Natural killer cell (primary cell): ENCODE measurements around the gene ADAMTSL1. TPM values are rescaled to one million over a fixed set of nuclear protein-coding genes. Genes with fewer than 3 reads are reported as not detected.

Experiments used
- ATAC-seq, 3 donors: fragments of 150-1000 bp in 2 of 3; fragments of 200-7000 bp in 1 of 3; cut with Tn5 transposase; 1 replicate in 1 of 3; 2 replicates in 2 of 3; pipeline ENCODE4 v1.10.0; 2021; ENCODE audit warnings: mild to moderate bottlenecking in 2 of 3, moderate library complexity in 2 of 3
- DNase-seq, 2 donors: peaks; one replicate each; pipeline versions ENCODE4 v3.0.0 to v3.0.0-alpha.2; 2013 to 2021; ENCODE audit warnings: mixed read lengths in 1 of 2
- H3K27ac ChIP-seq: one replicate; pipeline ENCODE4 v1.5.1; 2013; ENCODE audit warnings: mild to moderate bottlenecking, low read length
- H3K27me3 ChIP-seq: one replicate; pipeline ENCODE4 v1.6.1; 2013; ENCODE audit warnings: low read length; ENCODE audit not compliant: control insufficient read depth, insufficient read depth
- H3K36me3 ChIP-seq: one replicate; pipeline ENCODE4 v1.6.1; 2013; ENCODE audit warnings: low read length; ENCODE audit not compliant: control insufficient read depth, insufficient read depth
- H3K4me1 ChIP-seq: one replicate; pipeline ENCODE4 v1.6.1; 2013; ENCODE audit warnings: low read length; ENCODE audit not compliant: control insufficient read depth, insufficient read depth
- H3K4me3 ChIP-seq: one replicate; pipeline ENCODE4 v1.5.1; 2013; ENCODE audit warnings: low read length
- H3K9me3 ChIP-seq: one replicate; pipeline ENCODE4 v1.6.1; 2013; ENCODE audit warnings: low read length; ENCODE audit not compliant: control insufficient read depth, insufficient read depth
- H3K27ac Mint-ChIP-seq, 2 donors: one replicate each; pipeline ENCODE4 v1.8.0; 2022; ENCODE audit warnings: mild to moderate bottlenecking in 2 of 2, mixed read lengths in 2 of 2, moderate library complexity in 1 of 2
- H3K27me3 Mint-ChIP-seq, 2 donors: one replicate each; pipeline ENCODE4 v1.8.0; 2022; ENCODE audit warnings: low read depth in 2 of 2, mixed read lengths in 2 of 2
- H3K36me3 Mint-ChIP-seq: one replicate; pipeline ENCODE4 v1.8.0; 2022; ENCODE audit warnings: mixed read lengths
- H3K4me1 Mint-ChIP-seq, 2 donors: one replicate each; pipeline ENCODE4 v1.8.0; 2022; ENCODE audit warnings: mixed read lengths in 2 of 2
- H3K4me3 Mint-ChIP-seq: one replicate; pipeline ENCODE4 v1.8.0; 2022; ENCODE audit warnings: mild to moderate bottlenecking, moderate library complexity, mixed read lengths
- H3K9me3 Mint-ChIP-seq, 2 donors: one replicate each; pipeline ENCODE4 v1.8.0; 2022; ENCODE audit warnings: mixed read lengths in 2 of 2
- WGBS: methylation state at CpG from one replicate; pipeline ENCODE4 v1.1.7; 2013; ENCODE audit warnings: missing lambda C conversion rate; ENCODE audit not compliant: insufficient coverage; 5-methylcytosine and 5-hydroxymethylcytosine counted together
- intact Hi-C: fragments of 100-400 bp; cut with micrococcal nuclease; formaldehyde crosslinking; loops from one replicate; pipeline ENCODE4 v1.14.2; 2022
- total RNA-seq, 4 donors: library from RNA; stranded (reverse); fragments of 120-200 nt in 1 of 4; gene quantifications; one replicate each; pipeline versions ENCODE4 v1.2.3 to v1.2.4, GENCODE V29; 2013 to 2022
- TF ChIP-seq, protein P1 (sequence below): fragments of 200-600 bp; IDR thresholded peaks from one replicate; pipeline ENCODE4 v1.8.0; 2022; ENCODE audit warnings: antibody characterized with exemption

Gene ADAMTSL1
- total RNA-seq, 3 donors from 2014 or later (not counting 1 experiment from before 2014, with no cell fraction given), result not detected

DNA sequence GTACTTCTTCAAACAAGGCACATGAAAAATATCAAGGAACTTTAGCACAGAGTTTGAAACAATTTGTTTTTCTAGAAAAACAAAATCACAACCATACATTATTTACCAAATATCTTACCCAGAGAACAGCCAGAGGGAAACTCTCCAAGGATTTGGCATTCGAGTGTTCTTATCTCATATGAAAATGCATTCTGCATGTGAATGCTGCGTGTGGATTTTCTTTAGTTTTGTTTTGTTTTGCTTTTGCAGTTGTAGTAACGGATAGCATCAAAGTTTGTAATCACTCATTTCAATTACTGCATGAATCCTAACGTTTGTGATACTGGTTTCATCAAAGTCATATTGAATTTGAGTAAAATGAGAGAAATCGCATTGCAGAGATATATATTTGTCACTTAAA is 28.0 kb downstream of the ADAMTSL1 start:
- intact Hi-C loops, result no loop called here
- no peak for DNase-seq
- no peak for ATAC-seq
- H3K9me3 Mint-ChIP-seq, result no peaks in the 10 kb centered on the region
- H3K27me3 ChIP-seq, result no peaks in the 10 kb centered on the region
- H3K4me3 Mint-ChIP-seq, result no peak overlapping the region
- no peak overlapping the region for H3K27ac ChIP-seq
- H3K4me1 Mint-ChIP-seq, result no peaks in the 10 kb centered on the region
- 82% methylated on average over 4 of the region's 5 CpGs for WGBS
- H3K4me1 ChIP-seq, result no peaks in the 10 kb centered on the region
- no peak overlapping the region for H3K27ac Mint-ChIP-seq
- no peaks in the 10 kb centered on the region for H3K9me3 ChIP-seq
- H3K36me3 Mint-ChIP-seq, result no peaks in the 10 kb centered on the region
- H3K36me3 ChIP-seq, result no peaks in the 10 kb centered on the region
- TF ChIP-seq, protein P1, sequence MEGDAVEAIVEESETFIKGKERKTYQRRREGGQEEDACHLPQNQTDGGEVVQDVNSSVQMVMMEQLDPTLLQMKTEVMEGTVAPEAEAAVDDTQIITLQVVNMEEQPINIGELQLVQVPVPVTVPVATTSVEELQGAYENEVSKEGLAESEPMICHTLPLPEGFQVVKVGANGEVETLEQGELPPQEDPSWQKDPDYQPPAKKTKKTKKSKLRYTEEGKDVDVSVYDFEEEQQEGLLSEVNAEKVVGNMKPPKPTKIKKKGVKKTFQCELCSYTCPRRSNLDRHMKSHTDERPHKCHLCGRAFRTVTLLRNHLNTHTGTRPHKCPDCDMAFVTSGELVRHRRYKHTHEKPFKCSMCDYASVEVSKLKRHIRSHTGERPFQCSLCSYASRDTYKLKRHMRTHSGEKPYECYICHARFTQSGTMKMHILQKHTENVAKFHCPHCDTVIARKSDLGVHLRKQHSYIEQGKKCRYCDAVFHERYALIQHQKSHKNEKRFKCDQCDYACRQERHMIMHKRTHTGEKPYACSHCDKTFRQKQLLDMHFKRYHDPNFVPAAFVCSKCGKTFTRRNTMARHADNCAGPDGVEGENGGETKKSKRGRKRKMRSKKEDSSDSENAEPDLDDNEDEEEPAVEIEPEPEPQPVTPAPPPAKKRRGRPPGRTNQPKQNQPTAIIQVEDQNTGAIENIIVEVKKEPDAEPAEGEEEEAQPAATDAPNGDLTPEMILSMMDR, result no peak
- H3K4me3 ChIP-seq, result no peak overlapping the region
- H3K27me3 Mint-ChIP-seq, result no peaks in the 10 kb centered on the region

DNA sequence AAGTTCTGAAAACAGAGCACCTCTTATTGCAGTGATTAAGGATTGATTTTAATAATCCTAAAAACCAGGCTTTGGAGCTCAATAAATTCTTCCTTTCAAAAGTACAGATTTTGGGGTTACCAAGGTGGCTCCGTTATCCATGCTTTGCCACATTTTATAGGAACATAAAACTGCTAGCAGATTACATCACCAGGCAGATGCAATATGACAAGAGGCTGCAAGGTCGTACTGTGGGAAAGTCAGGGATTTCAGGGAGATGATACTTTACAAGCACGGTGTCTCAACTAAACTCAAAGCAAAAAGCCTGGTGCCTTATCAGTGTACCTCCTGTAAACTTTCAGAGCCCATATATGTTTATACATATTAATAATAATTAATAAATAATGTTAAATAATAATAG is 28.6 kb downstream of the ADAMTSL1 start:
- H3K4me3 ChIP-seq, result no peak overlapping the region
- 70% methylated on average over 3 of the region's 3 CpGs for WGBS
- no peaks in the 10 kb centered on the region for H3K27me3 ChIP-seq
- H3K27ac Mint-ChIP-seq, result no peak overlapping the region
- DNase-seq (no peak), ATAC-seq (no peak)
- H3K9me3 ChIP-seq, result no peaks in the 10 kb centered on the region
- H3K4me1 Mint-ChIP-seq, result no peaks in the 10 kb centered on the region
- no peak overlapping the region for H3K4me3 Mint-ChIP-seq
- no peaks in the 10 kb centered on the region for H3K36me3 ChIP-seq
- TF ChIP-seq, protein P1, result no peak
- H3K4me1 ChIP-seq, result no peaks in the 10 kb centered on the region
- intact Hi-C loops, result no loop called here
- H3K27ac ChIP-seq, result no peak overlapping the region
- no peaks in the 10 kb centered on the region for H3K27me3 Mint-ChIP-seq
- H3K9me3 Mint-ChIP-seq, result no peaks in the 10 kb centered on the region
- no peaks in the 10 kb centered on the region for H3K36me3 Mint-ChIP-seq

DNA sequence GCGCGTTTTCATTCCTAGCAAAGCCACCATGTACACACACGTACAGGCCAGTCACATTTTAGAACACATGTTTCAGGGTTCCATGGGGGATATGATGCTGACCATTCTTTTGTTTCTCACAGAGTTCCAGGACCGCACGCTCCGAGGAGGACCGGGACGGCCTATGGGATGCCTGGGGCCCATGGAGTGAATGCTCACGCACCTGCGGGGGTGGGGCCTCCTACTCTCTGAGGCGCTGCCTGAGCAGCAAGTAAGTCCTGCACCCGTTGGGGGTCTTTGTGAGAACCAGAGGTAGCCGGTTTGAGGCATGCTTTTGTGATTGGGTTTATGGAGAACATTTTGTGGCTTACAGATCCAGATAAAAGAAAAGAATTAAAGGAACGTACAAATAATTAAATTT is 30.8 kb downstream of the ADAMTSL1 start:
- DNase-seq (no peak), ATAC-seq (no peak)
- WGBS, result 84% methylated on average over 14 of the region's 14 CpGs
- TF ChIP-seq, protein P1, result no peak
- Histone ChIP-seq H3K27ac (no peak overlapping the region), H3K36me3 (no peaks in the 10 kb centered on the region), H3K9me3 (no peaks in the 10 kb centered on the region), H3K4me3 (no peak overlapping the region), H3K4me1 (no peaks in the 10 kb centered on the region), H3K27me3 (no peaks in the 10 kb centered on the region)
- Mint-ChIP-seq H3K27ac (no peak overlapping the region), H3K4me1 (no peaks in the 10 kb centered on the region), H3K36me3 (no peaks in the 10 kb centered on the region), H3K4me3 (no peak overlapping the region), H3K27me3 (no peaks in the 10 kb centered on the region), H3K9me3 (peaks cover 0 to 4% of the 10 kb centered on the region in 2 donors)
- intact Hi-C loops, result no loop called here

DNA sequence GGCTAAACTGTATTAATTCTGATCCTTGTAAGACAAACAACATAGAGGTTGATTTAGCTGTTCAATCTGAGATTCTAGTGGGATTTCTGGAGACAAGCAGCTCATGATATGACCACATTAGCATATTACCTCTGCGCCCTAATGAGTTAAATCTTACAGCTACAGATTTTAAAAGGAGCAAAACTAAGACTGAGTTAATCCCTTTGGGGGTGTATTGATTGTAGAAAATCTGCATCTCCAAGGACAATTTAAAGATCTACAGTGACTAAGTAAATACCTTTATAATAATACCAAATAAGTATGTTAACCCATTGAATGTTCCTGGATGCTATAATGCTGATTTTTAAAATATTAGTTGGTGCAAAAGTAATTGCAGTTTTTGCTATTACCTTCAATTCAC is 33.2 kb downstream of the ADAMTSL1 start:
- Mint-ChIP-seq H3K27ac (no peak overlapping the region), H3K4me3 (no peak overlapping the region), H3K27me3 (no peaks in the 10 kb centered on the region), H3K4me1 (no peaks in the 10 kb centered on the region), H3K36me3 (no peaks in the 10 kb centered on the region), H3K9me3 (peaks cover 0 to 4% of the 10 kb centered on the region in 2 donors)
- H3K27me3 ChIP-seq, result no peaks in the 10 kb centered on the region
- ATAC-seq (no peak), DNase-seq (no peak)
- no peaks in the 10 kb centered on the region for H3K9me3 ChIP-seq
- H3K4me3 ChIP-seq, result no peak overlapping the region
- TF ChIP-seq, protein P1, result no peak
- intact Hi-C loops, result no loop called here
- H3K4me1 ChIP-seq, result no peaks in the 10 kb centered on the region
- H3K27ac ChIP-seq, result no peak overlapping the region
- no peaks in the 10 kb centered on the region for H3K36me3 ChIP-seq
- no CpG with 5 or more reads among the region's 1 CpG for WGBS
